Activated naive CD8-positive, alpha-beta T cell treated with anti-CD3 and anti-CD28 coated beads for 36 hours (primary cell): ENCODE results near the gene LRIT2. TPM values are rescaled to one million over a fixed set of nuclear protein-coding genes. Genes with fewer than 3 reads are reported as not detected.
"Not testable (repeated sequence)": the region's sequence is repeated elsewhere in the genome, so short reads cannot be mapped to it uniquely, and the experiment has no call there.

ENCODE experiments used
- DNase-seq: peaks from one replicate; pipeline ENCODE4 v3.0.0; 2021
- H3K27ac Mint-ChIP-seq: one replicate; pipeline ENCODE4 v1.8.0; 2022; ENCODE audit warnings: mild to moderate bottlenecking, moderate library complexity, mixed read lengths
- H3K27me3 Mint-ChIP-seq: one replicate; pipeline ENCODE4 v1.8.0; 2022; ENCODE audit warnings: mild to moderate bottlenecking, mixed read lengths
- H3K36me3 Mint-ChIP-seq: one replicate; pipeline ENCODE4 v1.8.0; 2021; ENCODE audit warnings: mild to moderate bottlenecking, mixed read lengths
- H3K4me1 Mint-ChIP-seq: one replicate; pipeline ENCODE4 v1.8.0; 2021; ENCODE audit warnings: mixed read lengths
- H3K4me3 Mint-ChIP-seq: one replicate; pipeline ENCODE4 v1.8.0; 2022; ENCODE audit warnings: mild to moderate bottlenecking, moderate library complexity, mixed read lengths
- H3K9me3 Mint-ChIP-seq: one replicate; pipeline ENCODE4 v1.8.0; 2022; ENCODE audit warnings: mixed read lengths
- total RNA-seq, 2 experiments: library from RNA; stranded (reverse); gene quantifications; one replicate each; pipeline ENCODE4 v1.2.3, GENCODE V29; 2021

LRIT2 gene
- total RNA-seq, 2 experiments from 2014 or later = not detected

DNA sequence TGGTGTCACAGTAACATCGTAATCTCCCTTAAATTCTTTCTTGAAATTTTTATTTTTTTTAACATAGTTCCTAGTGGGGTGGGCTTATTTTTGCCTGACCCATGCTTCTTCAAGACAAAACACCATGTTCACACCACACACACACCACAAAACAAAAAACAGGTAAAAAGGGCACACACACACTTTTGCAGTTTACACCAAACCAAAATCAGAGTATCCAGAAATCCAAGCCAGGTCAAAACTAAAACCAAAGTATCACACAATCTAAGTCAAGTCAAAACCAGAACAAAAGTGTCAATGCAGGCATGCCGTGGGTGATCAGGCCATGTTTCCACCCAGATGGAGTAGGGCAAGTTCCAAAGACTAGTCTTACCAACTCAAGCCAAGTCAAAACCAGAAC lies 54.1 kb downstream of the LRIT2 start:
- not testable (repeated sequence) for H3K27ac Mint-ChIP-seq, H3K27me3 Mint-ChIP-seq, H3K4me3 Mint-ChIP-seq, H3K36me3 Mint-ChIP-seq, H3K4me1 Mint-ChIP-seq, H3K9me3 Mint-ChIP-seq, DNase-seq

Other genes starting within 250 kb of the LRIT2 start
- gene GHITM, start 86.0 kb downstream of the LRIT2 start, total RNA-seq = 100 to 1,000 TPM; 218 to 227 TPM
- gene GPR15LG, start 51.7 kb downstream of the LRIT2 start, total RNA-seq = not detected
- 1 to 10 TPM in 1 of 2 experiments, under 1 TPM in 1; 0.91 to 1.6 TPM for gene CDHR1, start 31.0 kb downstream of the LRIT2 start, total RNA-seq
- gene LRIT1, start 16.0 kb upstream of the LRIT2 start, total RNA-seq = not detected
- gene RGR, start 19.5 kb upstream of the LRIT2 start, total RNA-seq = not detected
- 10 to 100 TPM; 42.4 to 43.8 TPM for gene CCSER2, start 103.0 kb upstream of the LRIT2 start, total RNA-seq